Stimulated activated CD4-positive, alpha-beta T cell treated with anti-CD3 and anti-CD28 coated beads, TNF-alpha, amount 100 ng/mL, for 4 hours (primary cell): ENCODE results near the gene CADM2.
"Not testable (repeated sequence)": the region's sequence is repeated elsewhere in the genome, so short reads cannot be mapped to it uniquely, and the experiment has no call there.

Experiments
- DNase-seq, 3 experiments: peaks; one replicate each; pipeline ENCODE4 v3.0.0-alpha.2; 2020; ENCODE audit warnings: low read depth in 3 of 3

CADM2 gene

GRCh38 chr3:85670634-85671205 lies 711.9 kb downstream of the CADM2 start:
- DNase-seq: no peak

- no peak for DNase-seq
These were observed 714.0 kb downstream of the CADM2 start for GRCh38 chr3:85672761-85673160.

- no peak for DNase-seq
These were observed 719.9 kb downstream of the CADM2 start for GRCh38 chr3:85678713-85679112.

- no peak for DNase-seq
These were observed 723.1 kb downstream of the CADM2 start for GRCh38 chr3:85681906-85682305.

- DNase-seq: no peak
These were observed 732.4 kb downstream of the CADM2 start for GRCh38 chr3:85691196-85691595.

GRCh38 chr3:85697156-85697555 lies 738.4 kb downstream of the CADM2 start:
- no peak for DNase-seq

- no peak for DNase-seq
These were observed 747.3 kb downstream of the CADM2 start for GRCh38 chr3:85706130-85706529.

GRCh38 chr3:85708325-85708724 lies 749.5 kb downstream of the CADM2 start:
- not testable (repeated sequence) for DNase-seq

GRCh38 chr3:85709346-85709892 lies 750.6 kb downstream of the CADM2 start:
- DNase-seq: no peak

GRCh38 chr3:85710490-85710889 lies 751.7 kb downstream of the CADM2 start:
- DNase-seq: no peak

GRCh38 chr3:85721409-85722145 lies 762.8 kb downstream of the CADM2 start:
- no peak for DNase-seq

GRCh38 chr3:85725809-85726208 lies 767.0 kb downstream of the CADM2 start:
- DNase-seq: no peak

- no peak for DNase-seq
These were observed 767.5 kb downstream of the CADM2 start for GRCh38 chr3:85726241-85726640.

- no peak for DNase-seq
These were observed 779.1 kb downstream of the CADM2 start for GRCh38 chr3:85737846-85738245.

GRCh38 chr3:85740561-85740960 lies 781.8 kb downstream of the CADM2 start:
- no peak for DNase-seq

- DNase-seq: no peak
These were observed 799.7 kb downstream of the CADM2 start for GRCh38 chr3:85758442-85758841.

- no peak for DNase-seq
These were observed 801.6 kb downstream of the CADM2 start for GRCh38 chr3:85760342-85760741.

- DNase-seq: no peak
These were observed 822.0 kb downstream of the CADM2 start for GRCh38 chr3:85780806-85781205.

- DNase-seq: no peak
These were observed 823.0 kb downstream of the CADM2 start for GRCh38 chr3:85781806-85782205.

GRCh38 chr3:85783291-85783690 lies 824.5 kb downstream of the CADM2 start:
- DNase-seq: no peak

GRCh38 chr3:85785766-85786165 lies 827.0 kb downstream of the CADM2 start:
- DNase-seq: no peak

GRCh38 chr3:85790445-85791030 lies 831.7 kb downstream of the CADM2 start:
- no peak for DNase-seq

GRCh38 chr3:85796140-85796539 lies 837.4 kb downstream of the CADM2 start:
- no peak for DNase-seq
